ENCODE measurements around the gene GLP1R. TPM values are rescaled to one million over a fixed set of nuclear protein-coding genes. Genes with fewer than 3 reads are reported as not detected.

GLP1R gene
- total RNA-seq, 1 donor from 2014 or later = not detected

GRCh38 chr6:39007575-39007974 lies 41.0 kb upstream of the GLP1R start:
- no peaks in the 10 kb centered on the region for H3K36me3 Mint-ChIP-seq (ENCODE audit: unreplicated experiment)
- no peak overlapping the region for H3K4me3 Mint-ChIP-seq (ENCODE audit: unreplicated experiment)
- H3K27ac Mint-ChIP-seq (ENCODE audit: unreplicated experiment) = no peak overlapping the region
- TF ChIP-seq CTCF (IDR thresholded peaks at IDR 0.05) = no peak
- DNase-seq (ENCODE audit: extremely low spot score, unreplicated experiment) = no peak
- no peaks in the 10 kb centered on the region for H3K4me1 Mint-ChIP-seq (ENCODE audit: unreplicated experiment)
- peaks cover 50% of the 10 kb centered on the region for H3K27me3 Mint-ChIP-seq (ENCODE audit: unreplicated experiment)
- H3K9me3 Mint-ChIP-seq (ENCODE audit: unreplicated experiment) = no peaks in the 10 kb centered on the region

- H3K9me3 Mint-ChIP-seq (ENCODE audit: unreplicated experiment) = no peaks in the 10 kb centered on the region
- H3K4me1 Mint-ChIP-seq (ENCODE audit: unreplicated experiment) = no peaks in the 10 kb centered on the region
- H3K27me3 Mint-ChIP-seq (ENCODE audit: unreplicated experiment) = peaks cover 58% of the 10 kb centered on the region
- no peak for TF ChIP-seq CTCF (IDR thresholded peaks at IDR 0.05)
- no peak overlapping the region for H3K27ac Mint-ChIP-seq (ENCODE audit: unreplicated experiment)
- DNase-seq (ENCODE audit: extremely low spot score, unreplicated experiment) = no peak
- no peaks in the 10 kb centered on the region for H3K36me3 Mint-ChIP-seq (ENCODE audit: unreplicated experiment)
- H3K4me3 Mint-ChIP-seq (ENCODE audit: unreplicated experiment) = no peak overlapping the region
Measured at GRCh38 chr6:39008737-39009136, 39.8 kb upstream of the GLP1R start.

- H3K27me3 Mint-ChIP-seq (ENCODE audit: unreplicated experiment) = peaks cover 52% of the 10 kb centered on the region
- H3K4me3 Mint-ChIP-seq (ENCODE audit: unreplicated experiment) = no peak overlapping the region
- H3K27ac Mint-ChIP-seq (ENCODE audit: unreplicated experiment) = no peak overlapping the region
- no peaks in the 10 kb centered on the region for H3K9me3 Mint-ChIP-seq (ENCODE audit: unreplicated experiment)
- DNase-seq (ENCODE audit: extremely low spot score, unreplicated experiment) = no peak
- no peaks in the 10 kb centered on the region for H3K36me3 Mint-ChIP-seq (ENCODE audit: unreplicated experiment)
- H3K4me1 Mint-ChIP-seq (ENCODE audit: unreplicated experiment) = no peaks in the 10 kb centered on the region
- TF ChIP-seq CTCF (IDR thresholded peaks at IDR 0.05) = no peak
Measured at GRCh38 chr6:39009476-39009875, 39.1 kb upstream of the GLP1R start.

- Mint-ChIP-seq H3K4me1 (ENCODE audit: unreplicated experiment) (no peaks in the 10 kb centered on the region), H3K27ac (ENCODE audit: unreplicated experiment) (no peak overlapping the region), H3K9me3 (ENCODE audit: unreplicated experiment) (no peaks in the 10 kb centered on the region), H3K27me3 (ENCODE audit: unreplicated experiment) (peaks cover 14% of the 10 kb centered on the region), H3K36me3 (ENCODE audit: unreplicated experiment) (no peaks in the 10 kb centered on the region), H3K4me3 (ENCODE audit: unreplicated experiment) (no peak overlapping the region)
- TF ChIP-seq CTCF (IDR thresholded peaks at IDR 0.05) = no peak
- no peak for DNase-seq (ENCODE audit: extremely low spot score, unreplicated experiment)
Measured at GRCh38 chr6:39016839-39017546, 31.6 kb upstream of the GLP1R start.

GRCh38 chr6:39017547-39017880 lies 31.1 kb upstream of the GLP1R start:
- no peak for TF ChIP-seq CTCF (IDR thresholded peaks at IDR 0.05)
- no peak overlapping the region for H3K4me3 Mint-ChIP-seq (ENCODE audit: unreplicated experiment)
- H3K27ac Mint-ChIP-seq (ENCODE audit: unreplicated experiment) = no peak overlapping the region
- H3K27me3 Mint-ChIP-seq (ENCODE audit: unreplicated experiment) = peaks cover 8% of the 10 kb centered on the region
- H3K36me3 Mint-ChIP-seq (ENCODE audit: unreplicated experiment) = no peaks in the 10 kb centered on the region
- DNase-seq (ENCODE audit: extremely low spot score, unreplicated experiment) = no peak
- H3K9me3 Mint-ChIP-seq (ENCODE audit: unreplicated experiment) = no peaks in the 10 kb centered on the region
- no peaks in the 10 kb centered on the region for H3K4me1 Mint-ChIP-seq (ENCODE audit: unreplicated experiment)

All from osteocyte (in vitro differentiated cells).